HFF-Myc (cell line): ENCODE results near the gene ECSIT.
A peak's percentile ranks its signal among the peaks of the same experiment; 100 is the strongest.

ENCODE experiments used
- DNase-seq: peaks from one replicate; pipeline ENCODE4 v3.0.0-alpha.2; 2011; ENCODE audit warnings: low read depth; ENCODE audit errors: extremely low read depth
- H3K4me3 ChIP-seq: replicated peaks from 2 replicates; pipeline ENCODE4 v1.5.1; 2011; ENCODE audit warnings: low read depth, mild to moderate bottlenecking, control low read depth, low read length
- TF ChIP-seq, protein P1 (sequence below): IDR thresholded peaks from 2 replicates; pipeline ENCODE4 v1.5.1; 2012; ENCODE audit warnings: mild to moderate bottlenecking, low read depth, low read length, control low read depth; ENCODE audit errors: missing control alignments

ECSIT gene

DNA sequence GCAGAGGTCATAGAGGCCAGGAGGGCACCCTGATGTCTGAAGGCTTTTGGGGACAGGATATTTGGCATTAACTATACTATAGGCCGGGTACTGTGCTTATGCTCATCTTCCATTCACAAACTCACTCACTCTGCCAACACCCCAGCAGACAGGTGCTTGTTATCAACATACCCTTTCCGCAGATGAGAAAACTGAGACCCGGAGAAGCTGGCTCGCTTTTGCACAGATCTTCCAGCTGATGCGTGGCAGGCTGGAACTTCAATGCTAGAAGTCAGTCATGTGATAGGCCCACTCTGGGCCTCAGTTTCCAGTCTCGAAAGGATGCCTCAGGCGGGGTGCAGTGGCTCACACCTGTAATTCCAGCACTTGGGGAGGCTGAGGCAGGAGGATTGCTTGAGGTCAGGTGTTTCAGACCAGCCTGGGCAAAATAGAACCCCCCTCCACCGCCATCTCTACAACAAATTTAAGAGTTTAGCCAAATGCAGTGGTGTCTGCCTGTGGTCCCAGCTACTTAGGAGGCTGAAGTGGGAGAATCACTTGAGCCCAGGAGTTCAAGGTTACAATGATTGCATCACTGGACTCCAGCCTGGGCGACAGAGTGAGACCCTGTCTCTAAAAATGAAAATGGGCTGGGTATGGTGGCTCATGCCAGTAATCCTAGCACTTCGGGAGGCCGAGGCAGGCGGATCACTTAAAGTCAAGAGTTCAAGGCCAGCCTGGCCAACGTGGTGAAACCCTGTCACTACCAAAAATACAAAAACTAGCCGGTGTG, 19.2 kb upstream of the ECSIT start:
- H3K4me3 ChIP-seq, result no peak overlapping the region
- DNase-seq, result no peak
- TF ChIP-seq, protein P1, sequence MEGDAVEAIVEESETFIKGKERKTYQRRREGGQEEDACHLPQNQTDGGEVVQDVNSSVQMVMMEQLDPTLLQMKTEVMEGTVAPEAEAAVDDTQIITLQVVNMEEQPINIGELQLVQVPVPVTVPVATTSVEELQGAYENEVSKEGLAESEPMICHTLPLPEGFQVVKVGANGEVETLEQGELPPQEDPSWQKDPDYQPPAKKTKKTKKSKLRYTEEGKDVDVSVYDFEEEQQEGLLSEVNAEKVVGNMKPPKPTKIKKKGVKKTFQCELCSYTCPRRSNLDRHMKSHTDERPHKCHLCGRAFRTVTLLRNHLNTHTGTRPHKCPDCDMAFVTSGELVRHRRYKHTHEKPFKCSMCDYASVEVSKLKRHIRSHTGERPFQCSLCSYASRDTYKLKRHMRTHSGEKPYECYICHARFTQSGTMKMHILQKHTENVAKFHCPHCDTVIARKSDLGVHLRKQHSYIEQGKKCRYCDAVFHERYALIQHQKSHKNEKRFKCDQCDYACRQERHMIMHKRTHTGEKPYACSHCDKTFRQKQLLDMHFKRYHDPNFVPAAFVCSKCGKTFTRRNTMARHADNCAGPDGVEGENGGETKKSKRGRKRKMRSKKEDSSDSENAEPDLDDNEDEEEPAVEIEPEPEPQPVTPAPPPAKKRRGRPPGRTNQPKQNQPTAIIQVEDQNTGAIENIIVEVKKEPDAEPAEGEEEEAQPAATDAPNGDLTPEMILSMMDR, result no peak

DNA sequence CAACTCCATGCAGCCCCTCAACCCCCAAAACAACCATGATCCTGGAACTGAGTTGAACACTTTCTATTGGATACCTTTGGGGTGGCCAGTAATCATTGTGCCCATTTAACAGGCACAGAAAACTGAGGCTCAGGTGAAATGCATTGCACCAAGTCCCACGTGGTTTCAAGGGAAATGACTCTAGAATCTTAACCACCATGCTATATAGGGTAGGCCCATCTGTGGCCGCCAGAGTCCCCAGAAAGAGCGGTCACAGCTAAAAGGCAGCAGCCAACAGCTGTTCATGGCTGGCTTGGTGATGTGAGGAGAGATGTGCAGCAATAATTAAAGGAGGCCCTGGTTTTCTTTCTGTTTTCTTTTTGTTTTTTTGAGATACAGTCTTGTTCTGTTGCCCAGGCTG, 12.3 kb upstream of the ECSIT start:
- TF ChIP-seq, protein P1, result no peak
- no peak for DNase-seq
- no peak overlapping the region for H3K4me3 ChIP-seq

DNA sequence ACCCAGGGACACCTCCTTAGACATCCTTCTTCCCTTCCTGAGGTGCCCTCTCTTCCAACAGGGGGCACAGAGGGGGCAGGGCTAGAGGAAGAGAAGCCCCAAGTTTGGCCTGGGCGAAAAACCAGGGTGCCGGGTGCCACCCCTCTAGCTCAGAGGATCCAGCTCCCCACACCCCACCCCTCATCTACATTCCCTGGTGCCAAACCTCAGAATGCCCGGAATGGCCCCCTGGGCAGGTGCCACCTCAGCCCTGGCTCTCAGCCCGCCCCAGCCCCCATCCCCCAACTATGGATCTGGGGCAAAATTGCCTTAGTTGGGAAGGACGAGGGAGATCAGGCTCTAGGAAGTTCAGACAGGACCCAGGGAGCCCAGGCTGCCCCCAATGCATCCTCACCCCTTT, 11.7 kb upstream of the ECSIT start:
- TF ChIP-seq, protein P1, result no peak
- H3K4me3 ChIP-seq, result no peak overlapping the region
- no peak for DNase-seq

DNA sequence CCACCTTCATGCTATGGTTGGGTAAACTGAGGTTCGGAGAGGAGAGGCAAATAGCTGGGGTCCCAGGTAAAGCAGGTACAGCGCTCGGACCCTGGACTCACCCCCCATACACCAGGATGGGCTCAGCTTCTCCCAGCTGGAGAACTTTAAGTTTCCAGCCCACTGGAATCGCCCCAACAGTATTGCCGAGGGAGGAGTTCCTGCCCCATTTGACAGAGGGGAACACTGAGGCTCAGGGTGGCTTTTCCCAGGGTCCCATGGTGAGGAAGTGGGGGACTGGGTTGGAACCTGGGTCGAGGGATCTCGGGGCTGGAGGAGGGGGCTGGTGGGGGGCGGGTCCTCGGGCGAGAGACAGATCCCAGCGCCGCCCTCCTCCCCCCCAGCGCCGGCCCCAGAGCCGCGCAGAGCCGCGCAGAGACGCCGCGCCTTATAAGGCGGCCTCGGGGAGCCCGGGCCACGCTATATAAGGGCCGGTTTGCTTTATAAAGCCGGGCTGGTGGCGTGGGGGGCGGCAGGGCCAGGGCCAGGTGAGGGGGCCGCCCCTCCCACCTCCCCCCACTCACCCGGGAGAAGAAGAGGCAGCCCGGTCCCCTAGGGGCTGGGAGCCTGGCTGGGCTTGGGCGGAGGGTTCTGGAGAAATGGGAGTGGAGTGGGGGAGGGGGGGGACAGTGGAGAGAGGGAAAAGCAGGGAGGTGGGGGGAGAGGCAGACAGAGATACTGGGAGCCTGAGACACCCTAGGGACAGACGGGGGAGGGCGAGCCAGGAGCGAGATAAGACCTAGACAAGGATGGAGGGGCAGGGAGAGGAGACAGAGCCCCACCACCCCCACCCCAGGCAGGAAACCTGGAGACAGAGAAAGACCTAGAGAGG, 10.8 kb upstream of the ECSIT start:
- no peak overlapping the region for H3K4me3 ChIP-seq
- no peak for DNase-seq
- TF ChIP-seq, protein P1, result no peak

DNA sequence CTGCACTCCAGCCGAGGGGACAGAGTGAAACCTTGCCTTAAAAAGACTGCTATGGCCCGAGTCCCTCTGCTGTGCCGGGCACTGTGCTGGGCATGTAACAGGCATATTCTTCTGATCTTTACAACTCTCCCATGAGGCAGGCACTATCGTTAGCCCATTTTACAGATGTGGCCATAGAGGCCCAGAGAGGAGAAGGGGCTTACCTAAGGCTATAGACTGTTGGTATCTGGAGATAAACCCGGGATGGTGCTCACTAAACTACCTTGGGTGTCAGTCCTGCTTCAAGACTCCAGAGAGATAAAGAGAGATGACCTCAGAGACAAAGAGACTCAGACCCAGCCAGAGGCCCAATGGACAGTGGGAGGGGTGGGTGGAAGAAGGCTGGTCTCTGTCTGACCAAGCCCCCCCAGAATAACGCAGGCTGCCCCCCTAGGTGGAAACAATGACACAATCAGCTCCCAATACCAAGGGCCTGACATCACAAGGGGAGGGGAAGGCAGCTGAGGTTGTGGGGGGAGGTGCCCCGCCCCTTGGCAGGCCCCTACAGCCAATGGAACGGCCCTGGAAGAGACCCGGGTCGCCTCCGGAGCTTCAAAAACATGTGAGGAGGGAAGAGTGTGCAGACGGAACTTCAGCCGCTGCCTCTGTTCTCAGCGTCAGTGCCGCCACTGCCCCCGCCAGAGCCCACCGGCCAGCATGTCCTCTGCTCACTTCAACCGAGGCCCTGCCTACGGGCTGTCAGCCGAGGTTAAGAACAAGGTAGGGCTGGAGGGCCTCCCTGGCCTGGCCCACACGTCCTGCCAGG, 9.5 kb upstream of the ECSIT start, which contains the start of gene CNN1:
Gene CNN1 (plus strand): TSS at position 620 of the 805 bp plus-strand sequence. CDS start 77 bp downstream, at position 697.
- DNase-seq, result no peak
- H3K4me3 ChIP-seq, result no peak within 1 kb of the TSS
- TF ChIP-seq, protein P1, result no peak

DNA sequence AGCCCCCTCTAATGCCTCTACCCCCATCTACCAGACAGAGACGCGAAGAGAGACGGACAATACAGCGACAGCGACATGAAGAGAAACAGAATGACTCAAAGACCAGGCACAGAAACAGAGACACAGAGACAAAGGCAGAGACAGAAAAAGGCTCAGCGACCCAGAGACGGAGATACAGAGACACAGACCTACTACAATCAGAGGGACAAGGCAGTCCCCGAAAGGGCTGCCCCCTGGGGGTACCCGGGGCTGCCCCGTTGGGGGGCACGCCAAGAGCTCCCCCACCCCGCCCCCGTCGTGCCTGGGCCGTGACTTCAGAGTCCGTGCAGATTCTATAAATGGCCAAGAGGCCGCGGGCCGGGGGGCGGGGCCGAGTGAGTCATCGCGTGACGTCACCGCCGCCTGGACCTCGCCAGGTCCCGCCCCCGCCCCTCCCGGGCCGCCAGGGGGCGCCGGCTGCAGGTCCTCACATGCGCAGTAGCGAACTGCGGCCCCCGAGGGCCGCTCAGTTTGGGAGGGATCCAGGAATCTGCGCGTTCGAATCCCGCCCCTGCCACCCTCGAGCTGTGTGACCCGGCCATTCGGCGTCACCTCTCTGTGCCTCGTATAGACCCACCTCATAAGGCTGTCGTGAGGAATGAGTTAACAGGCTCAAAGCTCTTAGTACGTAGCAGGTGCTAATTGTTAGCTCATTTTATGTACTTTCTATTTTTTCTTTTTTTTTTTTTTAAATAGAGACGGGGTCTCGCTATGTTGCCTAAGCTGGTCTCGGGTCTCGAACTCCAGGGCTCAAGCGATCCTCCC, 7.1 kb upstream of the ECSIT start:
- TF ChIP-seq, protein P1, result peak; percentile 96
- H3K4me3 ChIP-seq, result no peak overlapping the region
- peak; percentile 38 for DNase-seq
